ENCODE results near the gene PHAX.

GRCh38 chr5:126631920-126632319, 31.2 kb downstream of the PHAX start:
- TF ChIP-seq CTCF (optimal IDR thresholded peaks at IDR 0.05 in 1 of 3, IDR thresholded peaks at IDR 0.05 in 1 of 3, conservative IDR thresholded peaks at IDR 0.05 in 1 of 3; ENCODE audit: extremely low read depth in 1 of 3, insufficient read depth in 2 of 3, low read length in 3 of 3) (no peak), EZH2 (IDR thresholded peaks at IDR 0.05; ENCODE audit: low read length) (no peak)
